GM21786 (cell line): Measurements from ENCODE around the gene TRIM46.

Experiments
- ATAC-seq: cut with Tn5 transposase; IDR thresholded peaks from one replicate; pipeline ENCODE4 v1.9.1; 2021; ENCODE audit not compliant: unreplicated experiment

Gene TRIM46

GRCh38 chr1:155173478-155174323 lies at the start of gene TRIM46:
TRIM46 (plus strand) TSS chr1:155173849; CDS start chr1:155173967, 118 bp downstream.
- ATAC-seq, result no peak

GRCh38 chr1:155124503-155125463 lies 48.9 kb upstream of the TRIM46 start:
- no peak for ATAC-seq

GRCh38 chr1:155125511-155125945 lies 48.1 kb upstream of the TRIM46 start:
- no peak for ATAC-seq

- no peak for ATAC-seq
Observed at GRCh38 chr1:155125946-155126555, 47.6 kb upstream of the TRIM46 start.

- no peak for ATAC-seq
Observed at GRCh38 chr1:155126556-155127104, 47.0 kb upstream of the TRIM46 start.

GRCh38 chr1:155127105-155127966 lies 46.3 kb upstream of the TRIM46 start, which contains the start of gene EFNA1:
EFNA1 (plus strand) TSS chr1:155127876; CDS start chr1:155127978, 102 bp downstream.
- no peak for ATAC-seq

- ATAC-seq, result no peak
Observed at GRCh38 chr1:155127967-155128754, 45.5 kb upstream of the TRIM46 start.

- ATAC-seq, result no peak
Observed at GRCh38 chr1:155128755-155129473, 44.7 kb upstream of the TRIM46 start.

- no peak for ATAC-seq
Observed at GRCh38 chr1:155130272-155131006, 43.2 kb upstream of the TRIM46 start.

- no peak for ATAC-seq
Observed at GRCh38 chr1:155131285-155131684, 42.4 kb upstream of the TRIM46 start.

GRCh38 chr1:155131856-155132255 lies 41.8 kb upstream of the TRIM46 start:
- no peak for ATAC-seq

- ATAC-seq, result no peak
Observed at GRCh38 chr1:155133799-155134281, 39.8 kb upstream of the TRIM46 start.

- ATAC-seq, result no peak
Observed at GRCh38 chr1:155134322-155134721, 39.3 kb upstream of the TRIM46 start.

- no peak for ATAC-seq
Observed at GRCh38 chr1:155134880-155135414, 38.7 kb upstream of the TRIM46 start.

- peak; percentile 63 for ATAC-seq
Observed at GRCh38 chr1:155135415-155136028, 38.1 kb upstream of the TRIM46 start, which contains the start of gene SLC50A1. SLC50A1 (plus strand) TSS chr1:155135852; CDS start chr1:155135912, 60 bp downstream.

- no peak for ATAC-seq
Observed at GRCh38 chr1:155136748-155137147, 36.9 kb upstream of the TRIM46 start.
